Stimulated activated CD4-positive, alpha-beta T cell treated with anti-CD3 and anti-CD28 coated beads, Interleukin-4, amount 100 ng/mL, for 48 hours (primary cell): ENCODE data around the gene PTPRA.
A peak's percentile ranks its signal among the peaks of the same experiment; 100 is the strongest.
"Not testable (repeated sequence)": the region's sequence is repeated elsewhere in the genome, so short reads cannot be mapped to it uniquely, and the experiment has no call there.

Source experiments
- DNase-seq, 2 donors: peaks; one replicate each; pipeline ENCODE4 v3.0.0-alpha.2; 2020; ENCODE audit warnings: low read depth in 2 of 2

PTPRA gene

GRCh38 chr20:2888224-2888955, 15.1 kb downstream of the PTPRA start:
- no peak for DNase-seq

- no peak for DNase-seq
Observed at GRCh38 chr20:2889209-2889608, 15.9 kb downstream of the PTPRA start.

GRCh38 chr20:2889797-2890196, 16.5 kb downstream of the PTPRA start:
- no peak for DNase-seq

- DNase-seq, result no peak
Observed at GRCh38 chr20:2890742-2891141, 17.5 kb downstream of the PTPRA start.

- no peak for DNase-seq
Observed at GRCh38 chr20:2891343-2891742, 18.1 kb downstream of the PTPRA start.

- DNase-seq, result no peak
Observed at GRCh38 chr20:2892376-2892775, 19.1 kb downstream of the PTPRA start.

GRCh38 chr20:2894221-2894620, 20.9 kb downstream of the PTPRA start:
- DNase-seq, result no peak

- DNase-seq, result not testable (repeated sequence)
Observed at GRCh38 chr20:2895154-2895553, 21.9 kb downstream of the PTPRA start.

GRCh38 chr20:2899243-2899642, 26.0 kb downstream of the PTPRA start:
- peak in 1 of 2 donors; percentile 10 for DNase-seq

- no peak for DNase-seq
Observed at GRCh38 chr20:2900845-2901592, 27.7 kb downstream of the PTPRA start.

GRCh38 chr20:2902291-2902690, 29.0 kb downstream of the PTPRA start:
- no peak for DNase-seq

- no peak for DNase-seq
Observed at GRCh38 chr20:2902818-2903217, 29.5 kb downstream of the PTPRA start.

GRCh38 chr20:2903686-2904085, 30.4 kb downstream of the PTPRA start:
- no peak for DNase-seq

- no peak for DNase-seq
Observed at GRCh38 chr20:2907519-2907918, 34.2 kb downstream of the PTPRA start.

GRCh38 chr20:2909953-2910352, 36.7 kb downstream of the PTPRA start:
- DNase-seq, result no peak

- DNase-seq, result no peak
Observed at GRCh38 chr20:2911200-2911599, 37.9 kb downstream of the PTPRA start.

GRCh38 chr20:2914160-2914559, 40.9 kb downstream of the PTPRA start:
- DNase-seq, result no peak

GRCh38 chr20:2917266-2917665, 44.0 kb downstream of the PTPRA start:
- DNase-seq, result no peak

- no peak for DNase-seq
Observed at GRCh38 chr20:2918096-2919049, 45.1 kb downstream of the PTPRA start.

GRCh38 chr20:2919518-2920245, 46.4 kb downstream of the PTPRA start:
- DNase-seq, result no peak

GRCh38 chr20:2920473-2920872, 47.2 kb downstream of the PTPRA start:
- DNase-seq, result no peak
